ENCODE measurements around the gene ZNF860.

ZNF860 gene

DNA sequence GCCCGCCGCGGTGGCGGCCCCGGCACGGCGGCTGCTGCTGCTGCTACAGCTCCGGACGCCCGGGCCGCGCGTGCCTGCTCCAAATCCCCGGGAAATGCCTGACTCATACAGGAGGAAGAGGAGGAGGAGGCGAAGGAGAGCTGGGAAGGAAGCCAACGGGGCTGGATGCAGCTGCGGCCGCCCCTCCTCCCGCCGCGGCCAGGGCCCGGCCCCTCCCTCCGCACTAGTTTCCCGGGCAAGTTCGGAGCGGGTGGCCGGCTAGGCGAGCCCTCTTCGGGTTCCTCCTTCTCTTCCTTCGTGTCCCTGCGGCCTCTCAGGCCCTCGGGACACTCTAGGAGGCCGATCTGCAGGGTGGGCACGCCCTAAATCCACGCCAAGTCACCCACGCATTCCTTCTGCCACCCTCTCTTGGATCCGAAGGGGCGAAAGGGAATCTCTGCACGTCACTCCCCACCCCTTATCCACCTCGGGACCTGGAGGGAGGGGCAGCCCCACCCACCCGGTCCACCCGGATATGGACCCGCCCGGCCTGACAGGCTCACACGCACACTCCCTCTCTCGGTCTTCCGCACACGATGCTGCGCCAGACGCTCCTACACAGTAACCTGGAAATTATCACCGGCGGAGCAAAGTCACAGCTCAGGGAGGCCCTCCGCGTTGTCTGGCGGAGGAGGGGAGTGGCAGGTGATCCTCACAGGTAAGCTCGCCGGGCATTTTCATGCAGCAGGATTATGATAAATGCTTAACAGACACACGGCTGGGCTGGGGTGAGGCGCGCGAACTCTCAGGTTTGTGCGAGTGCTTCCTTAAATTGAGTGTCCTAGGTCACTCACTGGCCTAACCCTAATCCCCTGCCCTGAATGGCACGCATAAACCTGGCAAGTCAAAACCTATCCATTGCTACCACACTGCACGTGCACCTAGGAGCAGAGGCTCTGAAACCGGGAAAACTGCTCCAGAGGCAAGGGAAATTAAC lies at the start of gene ZNF860, which contains the start of gene OSBPL10:
Gene ZNF860, plus strand, starts transcription at position 545 of the 976 bp plus-strand sequence. CDS start 7,330 bp downstream, outside the sequence.
Gene OSBPL10, minus strand, starts transcription at position 57 of the 976 bp plus-strand sequence. CDS start 83 bp downstream, outside the sequence.
- DNase-seq (ENCODE audit: insufficient read length, low spot score) (no peak), FAIRE-seq (no peak)

DNA sequence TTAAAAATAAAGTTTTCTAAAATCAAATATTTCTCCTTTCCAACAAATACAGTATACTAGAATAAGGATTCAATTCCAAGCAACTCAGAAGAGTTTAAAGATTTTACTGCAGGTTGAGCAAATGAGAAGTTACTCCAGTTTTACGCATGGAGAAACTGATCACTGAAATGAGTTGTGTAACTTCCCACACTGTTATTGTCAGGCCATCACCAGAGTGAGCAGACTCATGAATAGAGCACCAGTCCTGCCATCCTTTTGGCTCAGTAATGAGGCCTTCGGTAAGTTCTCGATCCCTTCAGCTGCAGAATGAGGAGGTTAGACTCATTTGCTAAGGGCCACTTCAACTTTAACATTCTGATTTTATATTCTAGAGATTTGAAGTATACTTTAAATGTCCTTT lies 48.6 kb upstream of the ZNF860 start:
- FAIRE-seq (no peak), DNase-seq (ENCODE audit: insufficient read length, low spot score) (no peak)

DNA sequence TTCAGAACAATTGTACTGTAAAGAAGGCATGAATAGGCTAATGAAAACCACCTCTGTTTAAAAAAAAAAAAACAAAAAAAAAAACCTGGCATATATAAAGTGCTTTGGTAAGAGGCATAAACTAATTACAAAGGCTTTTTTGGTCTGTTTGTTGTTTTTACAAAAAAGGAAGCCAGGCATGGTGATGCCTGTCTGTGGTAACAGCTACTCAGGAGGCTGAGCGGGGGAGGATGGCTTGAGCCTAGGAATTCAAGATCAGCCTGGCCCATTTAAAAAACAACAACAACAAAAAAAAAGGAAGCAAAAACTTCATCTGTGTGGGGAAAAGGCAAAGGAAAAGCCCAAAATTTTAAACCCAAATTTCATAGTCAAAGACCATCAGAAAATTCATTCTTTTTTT lies 47.5 kb upstream of the ZNF860 start:
- no peak for DNase-seq (ENCODE audit: insufficient read length, low spot score)

GRCh38 chr3:31934866-31935265 lies 46.7 kb upstream of the ZNF860 start:
- DNase-seq (ENCODE audit: insufficient read length, low spot score) (no peak), FAIRE-seq (no peak)

More for the DNA sequence above, 47.5 kb upstream of the ZNF860 start:
- FAIRE-seq: no peak

DNA sequence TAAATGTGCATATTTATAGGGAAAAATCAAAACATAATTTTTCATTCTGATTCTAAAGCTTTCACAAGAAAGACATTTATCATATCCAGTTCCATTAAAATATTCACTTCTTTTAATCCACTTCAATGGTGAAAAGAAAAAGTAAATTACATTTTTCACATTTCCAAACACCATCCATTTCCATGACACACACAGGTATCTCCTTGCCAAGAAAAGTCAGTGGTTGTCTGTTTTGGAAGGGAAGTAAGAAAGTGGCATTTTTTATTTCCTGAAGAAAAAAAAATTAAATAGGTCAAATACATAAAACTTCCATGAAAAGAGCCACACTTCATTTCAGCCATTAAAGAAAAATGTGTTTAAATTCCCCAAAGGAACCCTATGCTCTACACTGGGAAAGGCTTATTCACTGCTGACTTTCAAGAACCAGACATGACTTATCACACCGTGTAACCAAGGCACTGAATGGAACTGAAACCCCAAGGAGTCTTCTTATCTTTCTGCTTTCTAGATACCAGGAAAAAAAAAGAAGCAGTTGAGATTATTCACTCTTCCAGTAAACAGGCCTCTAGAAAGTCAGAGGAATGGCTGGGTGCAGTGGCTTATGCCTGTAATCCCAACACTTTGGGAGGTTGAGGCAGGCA lies 45.0 kb upstream of the ZNF860 start:
- FAIRE-seq (no peak), DNase-seq (ENCODE audit: insufficient read length, low spot score) (no peak)

GRCh38 chr3:31937225-31937624 lies 44.3 kb upstream of the ZNF860 start:
- no peak for FAIRE-seq
- DNase-seq (ENCODE audit: insufficient read length, low spot score): no peak

- FAIRE-seq (no peak), DNase-seq (ENCODE audit: insufficient read length, low spot score) (no peak)
These were observed 39.1 kb upstream of the ZNF860 start for GRCh38 chr3:31942446-31942845.

GRCh38 chr3:31943041-31943440 lies 38.5 kb upstream of the ZNF860 start:
- no peak for DNase-seq (ENCODE audit: insufficient read length, low spot score)
- no peak for FAIRE-seq

DNA sequence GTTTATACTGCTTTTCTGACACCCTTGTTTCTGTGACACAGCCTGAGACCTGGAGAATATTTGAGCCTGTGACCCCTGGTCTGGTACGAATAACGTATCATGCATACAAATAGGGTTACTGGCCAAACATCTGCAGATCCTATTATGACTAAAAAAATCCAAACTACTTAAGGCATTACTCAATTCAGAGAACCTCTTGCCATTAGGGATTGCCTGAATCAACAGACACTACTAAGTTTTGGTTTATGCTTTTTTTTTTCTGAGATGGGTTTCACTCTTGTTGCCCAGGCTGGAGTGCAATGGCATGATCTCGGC lies 35.9 kb upstream of the ZNF860 start:
- DNase-seq (ENCODE audit: insufficient read length, low spot score) (no peak), FAIRE-seq (no peak)

GRCh38 chr3:31946484-31947081 lies 35.0 kb upstream of the ZNF860 start:
- FAIRE-seq (peak; percentile 40), DNase-seq (ENCODE audit: insufficient read length, low spot score) (no peak)

GRCh38 chr3:31947162-31947561 lies 34.4 kb upstream of the ZNF860 start:
- DNase-seq (ENCODE audit: insufficient read length, low spot score) (no peak), FAIRE-seq (no peak)

- DNase-seq (ENCODE audit: insufficient read length, low spot score) (no peak), FAIRE-seq (no peak)
These were observed 33.9 kb upstream of the ZNF860 start for GRCh38 chr3:31947671-31948091.

GRCh38 chr3:31948280-31948679 lies 33.3 kb upstream of the ZNF860 start:
- DNase-seq (ENCODE audit: insufficient read length, low spot score) (no peak), FAIRE-seq (no peak)

DNA sequence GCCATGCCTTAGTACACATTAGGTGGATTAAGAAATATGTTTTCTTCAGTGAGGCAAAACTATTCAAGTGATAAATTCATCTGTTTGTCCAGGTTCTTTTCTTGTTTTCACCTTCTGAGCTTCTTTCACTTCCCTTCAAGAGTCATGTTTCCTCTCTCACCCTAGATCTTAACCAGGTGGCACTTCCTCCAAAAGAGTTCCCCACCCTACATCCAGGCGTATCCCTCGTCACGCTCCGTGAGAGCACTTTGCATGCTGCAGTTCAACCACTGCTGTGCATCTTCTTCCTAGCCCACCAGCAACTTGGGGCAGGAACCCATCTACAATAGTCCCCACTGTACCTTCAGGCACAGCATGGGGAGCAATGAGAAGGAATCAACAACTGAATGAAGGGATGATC lies 29.3 kb upstream of the ZNF860 start:
- FAIRE-seq (peak; percentile 90), DNase-seq (ENCODE audit: insufficient read length, low spot score) (peak; percentile 38)

DNA sequence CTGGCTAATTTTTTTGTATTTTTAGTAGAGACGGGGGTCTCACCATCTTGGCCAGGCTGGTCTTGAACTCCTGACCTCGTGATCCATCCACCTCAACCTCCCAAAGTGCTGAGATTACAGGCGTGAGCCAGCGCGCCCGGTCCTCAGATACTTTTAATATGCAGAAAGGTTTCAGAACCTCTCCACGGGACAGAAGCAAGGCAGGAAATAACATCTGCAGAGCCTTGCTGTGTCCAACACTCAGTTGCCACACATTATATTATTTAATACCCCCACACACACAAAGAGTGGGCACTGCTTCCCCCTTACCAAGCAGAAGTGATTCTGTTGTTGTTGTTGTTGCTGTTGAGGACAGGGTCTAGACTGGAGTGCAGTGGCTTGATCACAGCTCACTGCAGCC lies 28.5 kb upstream of the ZNF860 start:
- no peak for DNase-seq (ENCODE audit: insufficient read length, low spot score)
- FAIRE-seq: no peak

- FAIRE-seq (no peak), DNase-seq (ENCODE audit: insufficient read length, low spot score) (no peak)
These were observed 27.9 kb upstream of the ZNF860 start for GRCh38 chr3:31953636-31954035.

DNA sequence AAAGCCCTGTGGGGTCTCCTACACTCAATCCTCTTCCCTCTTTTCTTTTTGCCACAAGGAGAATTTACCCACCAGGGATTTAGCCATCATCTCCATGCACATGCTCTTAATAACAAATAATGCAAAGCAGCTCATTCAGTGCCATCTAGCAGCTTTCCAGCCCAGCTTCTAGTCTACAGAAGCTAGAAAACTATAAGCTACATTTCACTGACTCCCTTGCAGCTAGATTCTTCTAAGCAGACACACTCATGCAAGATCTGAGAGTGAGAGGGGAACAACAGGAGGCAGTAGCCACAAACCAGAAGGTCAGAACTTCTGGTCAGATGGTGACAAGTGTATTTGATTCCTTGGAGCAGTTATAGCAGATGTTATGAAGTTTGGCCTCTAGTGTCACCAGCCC lies 26.0 kb upstream of the ZNF860 start:
- DNase-seq (ENCODE audit: insufficient read length, low spot score): no peak
- no peak for FAIRE-seq

- FAIRE-seq: no peak
- DNase-seq (ENCODE audit: insufficient read length, low spot score): no peak
These were observed 24.4 kb upstream of the ZNF860 start for GRCh38 chr3:31957106-31957505.

- DNase-seq (ENCODE audit: insufficient read length, low spot score): no peak
- no peak for FAIRE-seq
These were observed 22.8 kb upstream of the ZNF860 start for GRCh38 chr3:31958701-31959152.

DNA sequence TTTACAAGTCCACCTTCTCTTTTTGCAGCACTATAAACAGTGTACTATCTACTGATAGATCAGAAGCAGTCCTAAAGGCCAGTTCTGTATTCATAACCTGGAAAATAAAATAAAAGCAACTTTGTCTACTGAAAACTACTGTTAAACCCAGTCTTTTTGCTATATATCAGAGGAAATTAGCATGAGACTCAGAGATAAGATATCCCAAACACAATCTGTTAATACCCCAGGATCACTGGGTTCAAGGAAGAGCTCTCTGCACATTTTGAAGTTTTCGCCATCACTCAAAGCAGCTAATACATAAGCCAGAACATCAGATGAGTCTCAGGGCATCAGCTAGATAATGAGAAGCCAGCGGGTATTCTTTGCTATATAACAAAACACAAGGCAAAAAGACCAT lies 22.3 kb upstream of the ZNF860 start:
- peak; percentile 8 for FAIRE-seq
- no peak for DNase-seq (ENCODE audit: insufficient read length, low spot score)

Data from GM19239 (cell line).